Activated gamma-delta T cell treated with Interleukin-2 at 50 U/mL for 16 hours (primary cell): ENCODE data around the gene DBH.
A peak's percentile ranks its signal among the peaks of the same experiment; 100 is the strongest.

Experiments
- DNase-seq: peaks from one replicate; pipeline ENCODE4 v3.0.0-alpha.2; 2020

DBH gene

GRCh38 chr9:133635533-133636531 lies at the start of gene DBH:
Gene DBH (plus strand): TSS chr9:133636363. CDS start chr9:133636372, 9 bp downstream.
- no peak for DNase-seq

- no peak for DNase-seq
These were observed 49.1 kb upstream of the DBH start for GRCh38 chr9:133587051-133587450.

GRCh38 chr9:133587466-133587865 lies 48.7 kb upstream of the DBH start:
- DNase-seq = no peak

GRCh38 chr9:133589454-133590227 lies 46.5 kb upstream of the DBH start:
- peak; percentile 22 for DNase-seq

- no peak for DNase-seq
These were observed 45.8 kb upstream of the DBH start for GRCh38 chr9:133590231-133590855.

GRCh38 chr9:133591116-133591910 lies 44.9 kb upstream of the DBH start:
- no peak for DNase-seq

GRCh38 chr9:133591985-133592384 lies 44.2 kb upstream of the DBH start:
- DNase-seq = no peak

GRCh38 chr9:133592731-133593409 lies 43.3 kb upstream of the DBH start:
- DNase-seq = no peak

GRCh38 chr9:133593587-133594253 lies 42.4 kb upstream of the DBH start:
- no peak for DNase-seq

GRCh38 chr9:133594310-133594709 lies 41.9 kb upstream of the DBH start:
- DNase-seq = no peak

GRCh38 chr9:133595910-133596309 lies 40.3 kb upstream of the DBH start:
- no peak for DNase-seq

- DNase-seq = no peak
These were observed 38.7 kb upstream of the DBH start for GRCh38 chr9:133597316-133597957.

- no peak for DNase-seq
These were observed 37.2 kb upstream of the DBH start for GRCh38 chr9:133598978-133599377.

GRCh38 chr9:133599470-133600173 lies 36.5 kb upstream of the DBH start:
- no peak for DNase-seq

- no peak for DNase-seq
These were observed 35.4 kb upstream of the DBH start for GRCh38 chr9:133600739-133601138.

GRCh38 chr9:133601746-133602145 lies 34.4 kb upstream of the DBH start:
- no peak for DNase-seq

- no peak for DNase-seq
These were observed 33.9 kb upstream of the DBH start for GRCh38 chr9:133602277-133602676.

GRCh38 chr9:133603135-133603927 lies 32.8 kb upstream of the DBH start:
- DNase-seq = no peak

GRCh38 chr9:133604214-133604613 lies 31.9 kb upstream of the DBH start:
- peak; percentile 42 for DNase-seq
